GM19023 (cell line): ENCODE measurements around the gene SUSD1.

Experiments
- ATAC-seq: cut with Tn5 transposase; IDR thresholded peaks from one replicate; pipeline ENCODE4 v1.9.1; 2021; ENCODE audit warnings: mild to moderate bottlenecking, moderate library complexity; ENCODE audit not compliant: unreplicated experiment

The SUSD1 gene

DNA sequence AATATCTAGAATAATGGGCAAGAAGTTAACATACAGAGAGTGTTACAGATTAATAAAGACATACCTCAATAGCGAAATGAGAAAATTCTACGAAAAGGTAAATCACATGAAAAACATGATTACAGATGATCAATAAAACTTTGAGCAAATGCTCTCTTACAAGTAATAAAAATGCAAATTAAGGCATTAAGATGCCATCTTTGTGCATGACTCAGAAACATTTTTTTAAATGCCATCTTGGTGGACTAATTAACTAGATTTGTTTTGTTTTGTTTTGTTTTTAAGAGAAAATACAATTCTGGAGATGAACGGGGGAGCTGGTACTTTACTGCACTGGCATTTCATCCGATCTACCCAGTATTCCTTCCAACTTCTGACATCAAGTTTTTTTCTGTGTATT is 130.2 kb downstream of the SUSD1 start:
- ATAC-seq, result no peak

DNA sequence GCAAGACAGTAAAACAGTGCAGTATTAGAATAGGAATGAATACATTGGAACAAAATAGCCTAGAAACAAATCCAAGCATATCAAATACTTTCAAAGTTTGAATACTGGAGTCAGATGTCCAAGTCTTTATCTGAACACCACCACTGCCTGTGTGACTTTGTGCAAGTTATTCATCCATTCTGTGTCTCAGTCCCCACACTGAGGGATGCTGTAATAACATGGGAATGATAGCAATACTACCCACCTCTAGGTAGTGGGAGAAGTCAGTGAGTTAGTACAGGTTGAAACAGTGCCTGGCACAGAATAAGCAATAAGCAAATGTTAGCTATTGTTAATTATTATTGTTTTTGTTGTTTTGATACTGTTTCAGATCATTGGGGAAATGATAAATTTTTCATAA is 130.9 kb downstream of the SUSD1 start:
- ATAC-seq, result no peak

- no peak for ATAC-seq
These were observed 131.7 kb downstream of the SUSD1 start for GRCh38 chr9:112043423-112043822.

DNA sequence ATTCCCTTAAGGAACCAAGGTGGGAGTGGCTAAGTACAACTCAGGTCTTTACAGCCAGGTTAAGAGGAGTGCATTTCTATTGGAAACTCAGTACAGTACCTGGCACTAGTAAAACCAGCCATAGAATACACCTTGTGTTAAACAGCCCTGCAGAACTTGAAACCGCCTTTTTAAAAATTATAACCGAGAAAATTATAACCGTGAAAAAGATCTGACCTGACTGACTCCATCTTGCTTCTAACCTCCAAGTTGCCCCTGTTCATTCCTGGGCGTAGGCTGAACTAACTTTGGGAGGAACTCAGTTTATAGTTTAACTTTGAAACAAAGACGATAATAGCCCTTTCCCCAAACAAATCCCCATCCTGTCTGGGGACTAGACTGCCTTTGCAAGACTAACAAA is 132.3 kb downstream of the SUSD1 start:
- no peak for ATAC-seq

DNA sequence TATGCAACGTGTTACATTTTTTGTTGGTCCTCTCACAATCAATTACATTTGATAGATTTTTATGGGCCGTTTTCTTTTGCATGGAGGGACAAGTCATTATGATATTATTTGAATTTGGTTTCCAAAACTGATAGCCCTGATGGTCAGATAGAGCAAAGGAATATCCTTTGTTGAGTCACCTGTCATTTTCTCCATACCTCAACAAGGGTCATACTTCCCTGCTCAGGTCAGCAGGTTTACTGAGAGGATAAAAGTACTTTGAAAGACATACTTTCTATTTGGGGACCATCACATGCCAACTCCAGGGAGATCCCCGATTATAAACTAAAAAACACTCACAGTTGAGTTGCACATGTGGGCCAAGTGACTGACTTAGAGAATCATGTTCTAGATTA is 132.9 kb downstream of the SUSD1 start:
- ATAC-seq, result no peak

DNA sequence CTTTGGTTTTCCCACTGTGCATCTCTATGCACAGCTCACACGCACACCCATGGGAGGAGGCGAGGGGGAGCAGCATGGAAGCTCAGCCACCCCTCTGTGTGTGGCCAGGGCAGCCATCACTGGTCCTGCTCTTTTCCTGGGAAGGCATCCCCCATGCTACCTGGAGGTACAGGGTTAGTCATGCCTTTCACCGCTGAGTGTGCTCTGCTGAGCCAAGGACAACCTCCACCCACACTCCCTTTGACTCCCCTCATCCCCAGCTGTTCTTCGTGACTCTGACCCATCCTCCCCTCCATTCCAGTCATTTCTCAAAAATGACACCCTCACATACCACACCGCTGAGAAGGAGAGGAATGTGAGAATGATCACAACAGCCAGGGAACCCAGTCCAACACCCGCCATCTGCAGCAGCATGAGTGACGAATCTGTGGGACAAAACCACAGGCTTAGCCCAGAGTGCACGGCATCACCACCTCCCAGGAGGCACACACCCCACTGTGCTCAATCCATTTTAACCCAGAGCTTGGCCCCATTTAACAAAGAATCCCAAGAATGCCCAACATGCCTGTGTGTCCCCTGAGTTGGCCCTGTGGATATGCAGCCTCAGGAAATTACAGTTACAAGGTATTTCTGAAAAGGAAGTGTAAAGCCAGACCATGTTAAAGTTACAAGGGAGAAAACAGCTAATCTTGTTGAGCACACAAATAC is 133.4 kb downstream of the SUSD1 start:
- no peak for ATAC-seq

DNA sequence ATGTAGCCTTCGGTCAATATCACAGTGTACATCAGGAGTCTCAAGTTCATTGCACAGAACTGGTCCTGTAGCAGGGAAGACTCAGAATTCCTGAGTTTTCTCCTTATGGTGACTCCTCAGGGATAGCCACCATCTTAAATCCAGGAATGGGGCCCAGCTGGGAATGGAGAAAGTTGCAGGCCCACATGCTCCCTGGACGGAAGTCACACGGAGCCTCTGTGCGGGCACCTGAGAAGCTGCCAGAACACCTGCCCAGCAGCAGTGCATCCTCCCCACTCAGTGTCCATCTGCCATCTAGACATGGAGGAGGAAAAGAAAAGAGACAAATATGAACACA is 133.9 kb downstream of the SUSD1 start:
- ATAC-seq, result no peak

- no peak for ATAC-seq
These were observed 137.1 kb downstream of the SUSD1 start for GRCh38 chr9:112038017-112038408.

- peak; percentile 39 for ATAC-seq
These were observed 137.6 kb downstream of the SUSD1 start for GRCh38 chr9:112037281-112038016.

GRCh38 chr9:112035166-112035826 is 139.8 kb downstream of the SUSD1 start:
- ATAC-seq, result no peak

- no peak for ATAC-seq
These were observed 140.9 kb downstream of the SUSD1 start for GRCh38 chr9:112034216-112034611.

- ATAC-seq, result no peak
These were observed 141.6 kb downstream of the SUSD1 start for GRCh38 chr9:112033237-112034215.

DNA sequence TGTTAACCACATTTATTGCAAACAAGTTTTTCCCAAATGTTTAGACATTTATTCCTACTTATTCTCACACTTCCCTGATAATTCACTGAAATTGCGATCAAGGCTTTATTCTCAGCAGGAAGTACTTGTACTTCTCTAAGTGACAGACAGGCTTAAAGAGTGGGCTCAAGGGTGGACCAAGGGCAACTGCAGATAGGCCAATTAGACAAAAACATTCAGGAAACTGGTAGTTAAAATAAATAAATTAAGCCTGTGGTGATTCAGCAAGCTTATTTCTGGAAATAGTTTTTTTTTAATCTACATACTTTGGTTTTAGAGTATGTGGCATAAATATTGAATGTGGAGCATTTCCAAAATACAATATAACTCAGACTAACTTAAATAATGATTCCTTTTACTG is 142.4 kb downstream of the SUSD1 start:
- ATAC-seq, result no peak

- peak; percentile 46 for ATAC-seq
These were observed 143.1 kb downstream of the SUSD1 start for GRCh38 chr9:112032009-112032408.

- ATAC-seq, result no peak
These were observed 143.7 kb downstream of the SUSD1 start for GRCh38 chr9:112031400-112031799.

DNA sequence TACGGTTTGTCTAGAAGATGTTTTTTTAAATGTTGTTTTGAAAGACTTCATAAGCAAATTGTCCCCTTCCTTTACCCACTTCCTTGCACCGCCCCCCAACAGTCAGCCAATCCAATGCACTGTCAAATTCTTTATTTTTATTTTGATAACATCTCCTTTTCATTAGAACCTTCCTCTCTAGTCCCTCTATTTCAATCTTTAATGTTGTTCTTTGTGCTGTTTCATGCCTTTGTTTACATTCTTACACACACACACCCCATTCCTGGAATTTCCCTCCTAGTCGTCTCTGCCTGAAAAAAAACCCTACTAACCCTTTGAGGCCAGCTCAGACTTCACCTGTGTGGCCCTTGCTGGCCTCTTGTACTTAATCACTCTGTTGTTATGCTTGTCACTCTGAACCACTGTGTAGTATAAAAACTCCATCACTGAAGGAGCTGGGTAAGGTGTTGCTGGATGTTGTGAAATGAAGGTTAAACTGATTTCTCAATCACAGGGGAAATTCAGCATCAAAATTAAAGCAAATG is 145.1 kb downstream of the SUSD1 start:
- ATAC-seq, result no peak

- peak; percentile 64 for ATAC-seq
These were observed 146.6 kb downstream of the SUSD1 start for GRCh38 chr9:112028242-112029221.

DNA sequence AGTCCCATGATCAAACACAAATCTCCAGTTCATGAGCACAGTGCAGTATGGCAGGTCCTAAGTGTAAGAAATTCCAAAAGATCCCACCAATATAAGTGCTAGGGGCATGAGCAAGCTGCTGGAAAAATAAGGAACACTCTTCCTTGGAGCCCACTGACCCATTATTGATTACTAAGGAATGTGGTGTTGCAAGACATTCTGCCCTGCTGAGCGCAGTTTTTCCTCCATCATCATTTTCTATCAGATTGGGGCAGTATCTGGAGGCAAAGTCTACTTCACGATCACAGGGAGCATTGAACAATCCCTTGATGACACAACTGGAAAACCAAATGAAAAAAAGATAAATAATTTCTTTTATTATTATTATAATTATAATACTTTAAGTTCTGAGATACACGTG is 149.2 kb downstream of the SUSD1 start:
- ATAC-seq, result no peak

DNA sequence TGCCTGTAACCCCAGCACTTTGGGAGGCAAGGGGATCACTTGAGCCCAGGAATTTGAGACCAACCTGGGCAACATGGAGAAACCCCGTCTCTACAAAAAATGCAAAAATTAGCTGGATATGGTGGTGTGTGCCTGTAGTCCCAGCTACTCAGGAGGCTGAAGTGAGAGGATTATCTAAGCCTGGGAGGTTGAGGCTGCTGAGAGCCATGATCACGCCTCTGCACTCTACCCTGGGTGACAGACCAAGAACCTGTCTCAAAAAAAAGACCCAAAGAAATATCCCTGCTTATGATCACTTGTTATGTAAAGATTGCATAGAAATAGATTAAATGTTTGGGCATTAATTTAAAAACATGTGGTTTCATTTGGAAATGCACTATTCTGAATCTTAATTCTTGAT is 153.4 kb downstream of the SUSD1 start:
- ATAC-seq, result no peak
